Lung (tissue), 12 donors: ENCODE results near the gene CDYL. TPM values are rescaled to one million over a fixed set of nuclear protein-coding genes. Genes with fewer than 3 reads are reported as not detected.

Experiments
- ATAC-seq: fragments of 200-7000 bp; cut with Tn5 transposase; one replicate; pipeline ENCODE4 v1.9.1; 2020; ENCODE audit warnings: moderate number of reproducible peaks; ENCODE audit not compliant: insufficient read depth, low FRiP score
- DNase-seq, 3 donors: peaks; one replicate each; pipeline ENCODE4 v3.0.0-alpha.2; 2013 to 2017
- H3K27ac ChIP-seq, 2 donors: one replicate each; pipeline ENCODE4 v1.5.1; 2013; ENCODE audit warnings: mild to moderate bottlenecking in 2 of 2, moderate library complexity in 2 of 2, control low read depth in 1 of 2, inconsistent platforms in 1 of 2, low read depth in 1 of 2, low read length in 1 of 2
- H3K27me3 ChIP-seq, 3 donors: one replicate each; pipeline ENCODE4 v1.5.1; 2013; ENCODE audit warnings: low read length in 2 of 3; ENCODE audit not compliant: control insufficient read depth in 3 of 3, insufficient read depth in 3 of 3
- H3K36me3 ChIP-seq, 4 donors: one replicate each; pipeline ENCODE4 v1.5.1; 2013; ENCODE audit warnings: low read length in 4 of 4, mild to moderate bottlenecking in 1 of 4, moderate library complexity in 1 of 4; ENCODE audit not compliant: control insufficient read depth in 4 of 4, insufficient read depth in 4 of 4
- H3K4me1 ChIP-seq, 5 donors: one replicate each; pipeline ENCODE4 v1.5.1; 2013; ENCODE audit warnings: low read length in 5 of 5, mild to moderate bottlenecking in 2 of 5, moderate library complexity in 1 of 5; ENCODE audit not compliant: control insufficient read depth in 5 of 5, insufficient read depth in 5 of 5
- H3K4me3 ChIP-seq: one replicate; pipeline ENCODE4 v1.5.1; 2013; ENCODE audit warnings: mild to moderate bottlenecking, control low read depth, moderate library complexity
- H3K9ac ChIP-seq, 2 donors: one replicate each; pipeline ENCODE4 v1.5.1; 2013; ENCODE audit warnings: low read length in 2 of 2, control low read depth in 1 of 2; ENCODE audit not compliant: insufficient read depth in 1 of 2
- H3K9me3 ChIP-seq, 4 donors: one replicate each; pipeline ENCODE4 v1.5.1; 2013; ENCODE audit warnings: low read length in 3 of 4, mild to moderate bottlenecking in 1 of 4, moderate library complexity in 1 of 4; ENCODE audit not compliant: control insufficient read depth in 4 of 4, insufficient read depth in 3 of 4
- CTCF ChIP-seq: IDR thresholded peaks from 2 replicates; pipeline ENCODE4 v1.5.1; 2012; ENCODE audit warnings: mild to moderate bottlenecking; ENCODE audit errors: control extremely low read depth, extremely low read depth
- WGBS, 2 donors: extraction: QIAGEN DNeasy Blood & Tissue Kit; methylation state at CpG; one replicate each; pipeline ENCODE4 v1.1.7; 2013; 5-methylcytosine and 5-hydroxymethylcytosine counted together
- polyA plus RNA-seq, 2 donors: library from polyadenylated mRNA; stranded (reverse); fragments of 200-250 nt; gene quantifications; one replicate each; pipeline ENCODE4 v1.2.1, GENCODE V29; 2013
- total RNA-seq, 2 donors: library from RNA; depleted of rRNA in 1 of 2; stranded (reverse); fragments of >200 nt in 1 of 2; gene quantifications; one replicate each; pipeline ENCODE4 v1.2.1, GENCODE V29; 2014 to 2021
- donor health status: control.
- donor health status: control.
- donor health status: Bipolar disorder and iron deficiency.
- donor health status: healthy.
- donor health status: DM: yes; HTN: yes; CAD: no.

The CDYL gene
- total and polyA plus RNA-seq, 4 donors: 5.8 to 51.6 (median 20.9) TPM

- Histone ChIP-seq H3K27ac (no peak overlapping the region), H3K9ac (no peak overlapping the region), H3K4me1 (peaks cover 0 to 19% (median 7%) of the 10 kb centered on the region in 5 donors), H3K27me3 (peaks cover 0 to 7% (median 6%) of the 10 kb centered on the region in 3 donors), H3K36me3 (no peaks in the 10 kb centered on the region), H3K9me3 (peaks cover 0 to 3% (median 0%) of the 10 kb centered on the region in 4 donors), H3K4me3 (no peak overlapping the region)
- TF ChIP-seq CTCF: no peak
- DNase-seq (no peak), ATAC-seq (no peak)
- 72 to 83% methylated on average over 1 of the region's 1 CpG for WGBS, 2 donors
Measured at GRCh38 chr6:4778086-4778485, 1.9 kb downstream of the CDYL start.

DNA sequence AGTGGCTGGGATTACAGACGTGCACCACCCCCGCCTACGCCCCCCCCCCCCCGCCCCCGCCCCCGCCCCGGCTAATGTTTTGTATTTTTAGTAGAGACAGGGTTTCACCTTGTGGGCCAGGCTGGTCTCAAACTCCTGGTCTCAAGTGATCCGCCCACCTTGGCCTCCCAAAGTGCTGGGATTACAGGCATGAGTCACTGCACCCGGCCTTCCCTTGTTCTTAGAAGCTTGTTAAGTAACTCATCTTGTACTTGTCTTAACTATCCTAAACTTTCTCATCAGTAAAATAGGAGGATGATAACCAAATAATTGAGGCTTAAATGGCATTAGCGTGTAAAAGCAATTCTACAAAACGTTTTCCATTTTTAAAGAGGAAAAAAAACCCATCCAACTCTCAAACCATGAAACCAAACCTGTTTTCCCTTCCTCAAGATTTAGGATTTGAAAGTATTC, 4.2 kb downstream of the CDYL start:
- Histone ChIP-seq H3K9me3 (peaks cover 0 to 3% (median 0%) of the 10 kb centered on the region in 4 donors), H3K27ac (no peak overlapping the region), H3K4me3 (no peak overlapping the region), H3K4me1 (peaks cover 0 to 19% (median 5%) of the 10 kb centered on the region in 5 donors), H3K36me3 (no peaks in the 10 kb centered on the region), H3K27me3 (no peaks in the 10 kb centered on the region), H3K9ac (no peak overlapping the region)
- 60 to 90% methylated on average over 11 of the region's 11 CpGs for WGBS, 2 donors
- no peak for TF ChIP-seq CTCF
- ATAC-seq (no peak), DNase-seq (no peak)

GRCh38 chr6:4781426-4781825, 5.2 kb downstream of the CDYL start:
- H3K27ac ChIP-seq: no peak overlapping the region
- H3K4me1 ChIP-seq: peaks cover 0 to 19% (median 5%) of the 10 kb centered on the region in 5 donors
- H3K9ac ChIP-seq: no peak overlapping the region
- H3K9me3 ChIP-seq: peaks cover 0 to 3% (median 0%) of the 10 kb centered on the region in 4 donors
- ATAC-seq (no peak), DNase-seq (no peak)
- 45 to 63% methylated on average over 4 of the region's 4 CpGs for WGBS, 2 donors
- no peak overlapping the region for H3K4me3 ChIP-seq
- no peaks in the 10 kb centered on the region for H3K36me3 ChIP-seq
- TF ChIP-seq CTCF: no peak
- no peaks in the 10 kb centered on the region for H3K27me3 ChIP-seq
